H1 (cell line): Measurements from ENCODE around the gene DPYSL4. TPM values are rescaled to one million over a fixed set of nuclear protein-coding genes. Genes with fewer than 3 reads are reported as not detected.

Experiments
- CTCF ChIA-PET: fragments of 300-600 bp; sonication (Branson Sonifier 250); formaldehyde crosslinking; loops from one replicate; lab custom pipeline; 2021; ENCODE audit not compliant: partially characterized antibody; lab: Charles Lee
- POLR2A ChIA-PET: fragments of 300-600 bp; sonication (Branson Sonifier 250); formaldehyde crosslinking; loops from one replicate; lab custom pipeline; 2021; ENCODE audit warnings: inconsistent platforms; ENCODE audit not compliant: partially characterized antibody; lab: Charles Lee
- DNase-seq, 2 experiments: peaks; one replicate each; pipeline versions ENCODE4 v3.0.0 to v3.0.0-alpha.2; 2010 to 2022; ENCODE audit warnings: low spot score in 2 of 2, low read depth in 1 of 2, mixed read lengths in 1 of 2
- FAIRE-seq: peaks from 2 replicates; lab custom pipeline; 2011; peaks lifted over from hg19 to GRCh38; lab: Jason Lieb, UNC
- H2AFZ ChIP-seq: 2 replicates; pipeline ENCODE4 v1.8.1; 2012; ENCODE audit warnings: low read length, inconsistent platforms
- H2AK5ac ChIP-seq: 2 replicates; pipeline ENCODE4 v1.6.1; 2013; ENCODE audit warnings: low read depth, low read length
- H2BK120ac ChIP-seq: replicated peaks from 2 replicates; pipeline ENCODE3; 2013; ENCODE audit warnings: low read depth, low read length, inconsistent platforms
- H2BK12ac ChIP-seq: 2 replicates; pipeline ENCODE4 v1.6.1; 2013; ENCODE audit warnings: low read depth, low read length
- H2BK15ac ChIP-seq: 2 replicates; pipeline ENCODE4 v1.6.1; 2013; ENCODE audit warnings: low read length
- H2BK20ac ChIP-seq: 2 replicates; pipeline ENCODE4 v1.6.1; 2013; ENCODE audit warnings: low read length
- H2BK5ac ChIP-seq: 2 replicates; pipeline ENCODE4 v1.6.1; 2013; ENCODE audit warnings: low read depth, low read length
- H3K14ac ChIP-seq: 2 replicates; pipeline ENCODE4 v1.6.1; 2013; ENCODE audit warnings: inconsistent platforms; ENCODE audit not compliant: insufficient read length
- H3K18ac ChIP-seq: 2 replicates; pipeline ENCODE4 v1.6.1; 2013; ENCODE audit warnings: low read length; ENCODE audit errors: extremely low read depth
- H3K23ac ChIP-seq: 2 replicates; pipeline ENCODE4 v1.6.1; 2013; ENCODE audit warnings: inconsistent platforms; ENCODE audit not compliant: insufficient read length
- H3K23me2 ChIP-seq: 2 replicates; pipeline ENCODE4 v1.6.1; 2013; ENCODE audit warnings: low read depth, low read length
- H3K27ac ChIP-seq: 2 replicates; pipeline ENCODE4 v1.6.1; 2011; ENCODE audit warnings: low read depth, low read length, inconsistent platforms
- H3K27me3 ChIP-seq, 4 experiments: replicated peaks in 1 of 4; 1 replicate in 1 of 4; 2 replicates in 3 of 4; pipeline versions ENCODE4 v1.6.1 to v1.8.1; 2011 to 2013; ENCODE audit warnings: low read length in 3 of 4, mild to moderate bottlenecking in 3 of 4, inconsistent platforms in 2 of 4, mixed read lengths in 2 of 4, moderate library complexity in 1 of 4; ENCODE audit not compliant: control insufficient read depth in 3 of 4, insufficient read depth in 3 of 4; ENCODE audit errors: extremely low read depth in 1 of 4
- H3K36me3 ChIP-seq, 4 experiments: 2 replicates each; pipeline versions ENCODE4 v1.6.1 to v1.8.1; 2011 to 2013; ENCODE audit warnings: mild to moderate bottlenecking in 4 of 4, low read length in 3 of 4, moderate library complexity in 2 of 4, control low read depth in 1 of 4, inconsistent platforms in 1 of 4; ENCODE audit not compliant: insufficient read depth in 4 of 4, control insufficient read depth in 2 of 4
- H3K4ac ChIP-seq: replicated peaks from 2 replicates; pipeline ENCODE3; 2013; ENCODE audit warnings: low read length, low read depth, mixed read lengths, inconsistent platforms; ENCODE audit not compliant: insufficient read length
- H3K4me1 ChIP-seq, 4 experiments: replicated peaks in 1 of 4; 1 replicate in 1 of 4; 2 replicates in 3 of 4; pipeline versions ENCODE4 v1.6.1 to v1.8.1; 2011 to 2013; ENCODE audit warnings: low read length in 3 of 4, inconsistent platforms in 2 of 4, mixed read lengths in 1 of 4; ENCODE audit not compliant: insufficient read depth in 4 of 4, control insufficient read depth in 3 of 4
- H3K4me2 ChIP-seq, 2 experiments: 2 replicates each; pipeline versions ENCODE4 v1.6.1 to v1.8.1; 2011 to 2013; ENCODE audit warnings: low read depth in 2 of 2, low read length in 2 of 2, control low read depth in 1 of 2, inconsistent platforms in 1 of 2, mild to moderate bottlenecking in 1 of 2; ENCODE audit not compliant: insufficient read depth in 1 of 2
- H3K4me3 ChIP-seq, 4 experiments: fragments of 200-600, 300-600 bp in 1 of 4; sonication (generic), shearing (Covaris generic), sonication (Bioruptor Twin) in 1 of 4; 2 replicates each; pipeline versions ENCODE4 v1.5.1 to v1.8.1; 2011 to 2016; ENCODE audit warnings: low read length in 4 of 4, low read depth in 3 of 4, control low read depth in 2 of 4, inconsistent platforms in 2 of 4, mild to moderate bottlenecking in 2 of 4, mixed read lengths in 1 of 4, moderate library complexity in 1 of 4; ENCODE audit not compliant: insufficient read depth in 2 of 4; ENCODE audit errors: extremely low read depth in 1 of 4
- H3K56ac ChIP-seq: replicated peaks from 2 replicates; pipeline ENCODE3; 2013; ENCODE audit warnings: low read depth, mild to moderate bottlenecking, mixed read lengths, low read length, inconsistent platforms; ENCODE audit not compliant: insufficient read length
- H3K79me1 ChIP-seq: 2 replicates; pipeline ENCODE4 v1.6.1; 2013; ENCODE audit warnings: low read depth, low read length, control low read depth
- H3K79me2 ChIP-seq, 2 experiments: 2 replicates each; pipeline versions ENCODE4 v1.6.1 to v1.8.1; 2012 to 2013; ENCODE audit warnings: low read length in 2 of 2, mild to moderate bottlenecking in 2 of 2, inconsistent platforms in 1 of 2; ENCODE audit not compliant: insufficient read depth in 2 of 2, control insufficient read depth in 1 of 2
- H3K9ac ChIP-seq, 4 experiments: replicated peaks in 1 of 4; 1 replicate in 1 of 4; 2 replicates in 3 of 4; pipeline versions ENCODE4 v1.6.1 to v1.8.1; 2011 to 2013; ENCODE audit warnings: low read depth in 3 of 4, low read length in 3 of 4, control low read depth in 2 of 4, mild to moderate bottlenecking in 2 of 4, moderate library complexity in 2 of 4, inconsistent platforms in 1 of 4; ENCODE audit errors: extremely low read depth in 1 of 4
- H3K9me3 ChIP-seq, 2 experiments: 2 replicates each; pipeline versions ENCODE4 v1.6.1 to v1.8.1; 2012 to 2013; ENCODE audit warnings: mild to moderate bottlenecking in 2 of 2, moderate library complexity in 2 of 2, control low read depth in 1 of 2, inconsistent platforms in 1 of 2, low read depth in 1 of 2, low read length in 1 of 2, mixed read lengths in 1 of 2; ENCODE audit not compliant: insufficient read depth in 2 of 2
- H4K20me1 ChIP-seq, 2 experiments: replicated peaks in 1 of 2; 2 replicates each; pipeline versions ENCODE3 to v1.8.1; 2011 to 2013; ENCODE audit warnings: inconsistent platforms in 2 of 2, low read length in 2 of 2, mild to moderate bottlenecking in 1 of 2; ENCODE audit not compliant: insufficient read depth in 2 of 2, control insufficient read depth in 1 of 2
- H4K5ac ChIP-seq: 2 replicates; pipeline ENCODE4 v1.6.1; 2013; ENCODE audit warnings: low read length, low read depth, mixed read lengths, inconsistent platforms; ENCODE audit not compliant: insufficient read length
- H4K8ac ChIP-seq: 2 replicates; pipeline ENCODE4 v1.8.0; 2013; ENCODE audit warnings: mild to moderate bottlenecking, moderate library complexity, low read length, inconsistent platforms; ENCODE audit not compliant: insufficient read depth; ENCODE audit errors: extremely low read depth
- H4K91ac ChIP-seq: replicated peaks from 2 replicates; pipeline ENCODE3; 2013; ENCODE audit warnings: low read length, mixed read lengths, inconsistent platforms; ENCODE audit not compliant: insufficient read length
- CTCF ChIP-seq, 3 experiments: IDR thresholded peaks; 1 replicate in 2 of 3; 2 replicates in 1 of 3; pipeline versions ENCODE4 v1.5.1 to v1.6.1; 2011; ENCODE audit warnings: low read length in 3 of 3, mild to moderate bottlenecking in 3 of 3, inconsistent platforms in 2 of 3, low read depth in 1 of 3, moderate library complexity in 1 of 3; ENCODE audit not compliant: insufficient read depth in 1 of 3; ENCODE audit errors: control extremely low read depth in 1 of 3
- GABPA ChIP-seq: IDR thresholded peaks from 2 replicates; pipeline ENCODE4 v1.6.1; 2011; ENCODE audit warnings: mild to moderate bottlenecking, low read length, moderate library complexity, borderline replicate concordance; ENCODE audit not compliant: insufficient read depth
- MAFK ChIP-seq: IDR thresholded peaks from 2 replicates; pipeline ENCODE4 v1.6.1; 2012; ENCODE audit warnings: low read depth, mild to moderate bottlenecking, improper control_type of control experiment, low read length
- NANOG ChIP-seq: IDR thresholded peaks from 2 replicates; pipeline ENCODE4 v1.6.1; 2011; ENCODE audit warnings: low read length, low read depth, mild to moderate bottlenecking, inconsistent platforms; ENCODE audit not compliant: insufficient read depth, poor library complexity, severe bottlenecking
- POLR2AphosphoS5 ChIP-seq: IDR thresholded peaks from 2 replicates; pipeline ENCODE4 v1.6.1; 2011; ENCODE audit warnings: low read depth, low read length
- RAD21 ChIP-seq, 2 experiments: IDR thresholded peaks in 1 of 2; conservative IDR thresholded peaks in 1 of 2; 2 replicates each; pipeline ENCODE4 v1.6.1; 2011; ENCODE audit warnings: low read depth in 2 of 2, low read length in 2 of 2, improper control_type of control experiment in 1 of 2, inconsistent platforms in 1 of 2, mild to moderate bottlenecking in 1 of 2, moderate library complexity in 1 of 2
- WGBS, 2 experiments: shearing (Covaris generic) in 1 of 2; methylation state at CpG; one replicate each; pipeline versions ENCODE4 v1.1.6 to v1.1.7; 2013 to 2015; ENCODE audit warnings: low lambda C conversion rate in 2 of 2, mixed read lengths in 2 of 2, inconsistent platforms in 1 of 2, low coverage in 1 of 2, missing lambda C conversion rate in 1 of 2; ENCODE audit not compliant: insufficient replicate concordance in 2 of 2, insufficient coverage in 1 of 2, insufficient read length in 1 of 2; ENCODE audit errors: extremely low coverage in 1 of 2, missing lambda C conversion rate in 1 of 2; 5-methylcytosine and 5-hydroxymethylcytosine counted together
- polyA plus RNA-seq, 7 experiments: library from polyadenylated mRNA; depleted of rRNA in 3 of 7; stranded (reverse) in 5 of 7; unstranded in 2 of 7; fragments of >200 nt in 5 of 7; fragments of 200-250 nt in 2 of 7; gene quantifications; 1 replicate in 5 of 7; 2 replicates in 1 of 7; 4 replicates in 1 of 7; pipeline versions ENCODE4 v1.2.1 to v1.2.3, GENCODE V29; 2011 to 2013; ENCODE audit warnings: missing spikeins in 2 of 7, mixed read lengths in 2 of 7
- total RNA-seq: library from RNA; stranded (reverse); fragmentation: NEBNext Ultra II Directional; extraction: Animal tissue kit (Norgen Biotek cat#: 25700); gene quantifications from 2 replicates; pipeline ENCODE4 v1.2.1, GENCODE V29; 2021

The DPYSL4 gene
- total and polyA plus RNA-seq, 2 of the 8 experiments (the other 6 are each of a cell fraction or from before 2014, with no cell fraction given), result 12.9 to 15.2 TPM

- Histone ChIP-seq H2AFZ (no peak overlapping the region), H3K27me3 (no peaks in the 10 kb centered on the region), H3K18ac (peak overlapping the region; percentile 38; the same call in 1 of the 2 replicates), H2AK5ac (no peak overlapping the region), H2BK12ac (no peak overlapping the region), H3K79me2 (no peaks in the 10 kb centered on the region), H4K8ac (peak overlapping the region; percentile 87), H3K9me3 (no peaks in the 10 kb centered on the region), H2BK5ac (no peak overlapping the region), H3K79me1 (no peaks in the 10 kb centered on the region; the same call in none of the 2 replicates), H3K27ac (no peak overlapping the region), H3K23ac (no peak overlapping the region), H3K36me3 (no peaks in the 10 kb centered on the region), H3K4me3 (no peak overlapping the region), H3K23me2 (peaks cover 6% of the 10 kb centered on the region; the same call in 1 of the 2 replicates), H3K9ac (no peak overlapping the region), H2BK20ac (0 out of 2 replicates have a peak overlapping the region, but pooled peaks have one; percentile 48), H4K91ac (peak overlapping the region; percentile 12), H4K5ac (no peak overlapping the region), H3K14ac (no peak overlapping the region), H3K4ac (no peak overlapping the region), H2BK120ac (no peak overlapping the region), H3K4me1 (peaks cover 0 to 9% (median 2%) of the 10 kb centered on the region in 4 experiments; a peak in 2 of 7 replicates), H2BK15ac (no peak overlapping the region), H3K56ac (no peak overlapping the region), H3K4me2 (no peak overlapping the region), H4K20me1 (peaks cover 0 to 7% of the 10 kb centered on the region in 2 experiments)
- ChIA-PET POLR2A (interaction anchor here (1.0 to 1.1 kb wide), 2 partner anchors 10 to 13 kb away, joined by 4 to 6 read pairs; no protein-coding TSS in a partner anchor), CTCF (interaction anchor here (0.5 to 6.6 kb wide), 43 partner anchors 10 to 928 kb away, joined by 3 to 59 read pairs (median 4); partner anchors contain the start of gene JAKMIP3)
- TF ChIP-seq MAFK, result no peak
- TF ChIP-seq POLR2AphosphoS5, result no peak
- peak; percentile 62; the same call in 1 of the 2 replicates for TF ChIP-seq GABPA
- peak; percentile 83 to 89 for TF ChIP-seq RAD21 (IDR thresholded peaks at IDR 0.05 in 1 of 2, conservative IDR thresholded peaks at IDR 0.05 in 1 of 2; ENCODE audit: low read depth in 2 of 2, low read length in 2 of 2)
- peak; percentile 79 to 94 (median 84) for TF ChIP-seq CTCF (IDR thresholded peaks at IDR 0.05; ENCODE audit: control extremely low read depth in 1 of 3, insufficient read depth in 1 of 3, low read depth in 1 of 3, low read length in 3 of 3)
- TF ChIP-seq NANOG, result no peak
- WGBS, 2 experiments, result 46% methylated on average over 21 of the region's 33 CpGs; no CpG with 5 or more reads in 1 of the 2 experiments
- FAIRE-seq (no peak), DNase-seq (peak in 1 of 2 experiments; percentile 86)
Observed at GRCh38 chr10:132142396-132143161, 44.2 kb upstream of the DPYSL4 start.
